ENCODE data around the gene FBXL12.
"Not testable (repeated sequence)": the region's sequence is repeated elsewhere in the genome, so short reads cannot be mapped to it uniquely, and the experiment has no call there.

Gene FBXL12

DNA sequence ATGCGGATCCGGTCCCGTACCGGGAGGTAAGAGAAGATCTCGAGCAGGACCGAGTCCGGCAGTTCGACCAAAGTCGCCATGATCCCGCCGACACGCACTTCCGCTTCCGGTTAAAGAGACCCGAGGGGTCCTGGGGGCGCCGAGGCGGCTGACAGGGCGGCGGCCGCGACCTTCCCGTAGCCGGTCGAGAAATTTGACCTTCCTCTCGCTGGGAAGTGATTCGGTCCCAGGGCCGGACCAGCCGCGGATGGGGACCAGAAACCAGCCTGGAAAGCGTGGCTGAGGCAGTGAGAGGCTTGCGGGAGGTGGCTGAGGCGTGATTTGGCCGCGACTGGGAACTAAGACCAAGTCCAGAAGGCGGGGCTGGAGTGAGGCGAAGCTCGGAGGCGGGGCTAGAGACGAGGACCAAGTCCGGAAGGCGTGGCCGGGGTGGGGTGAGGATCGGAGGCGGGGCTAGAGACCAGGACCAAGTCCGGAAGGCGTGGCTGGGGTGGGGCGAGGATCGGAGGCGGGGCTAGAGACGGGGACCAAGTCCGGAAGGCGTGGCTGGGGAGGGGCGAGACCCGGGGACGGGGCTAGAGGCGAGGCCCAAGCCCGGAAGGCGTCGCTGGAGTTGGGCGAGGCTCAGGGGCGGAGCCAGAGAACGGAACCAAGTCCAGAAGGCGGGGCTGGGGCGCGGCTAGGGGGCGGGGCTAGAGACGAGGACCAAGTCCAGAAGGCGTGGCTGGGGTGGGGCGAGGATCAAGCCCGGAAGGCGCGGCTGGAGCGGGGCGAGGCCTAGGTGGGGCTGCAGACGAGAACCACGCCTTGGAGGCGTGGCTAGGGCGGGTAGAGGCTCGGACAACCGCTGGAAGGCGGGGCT, at the start of gene FBXL12:
TSS of gene FBXL12 (minus strand) at position 346 of the 862 bp plus-strand sequence. CDS start at position 80, 266 bp downstream.
- DNase-seq = peak; percentile 100

DNA sequence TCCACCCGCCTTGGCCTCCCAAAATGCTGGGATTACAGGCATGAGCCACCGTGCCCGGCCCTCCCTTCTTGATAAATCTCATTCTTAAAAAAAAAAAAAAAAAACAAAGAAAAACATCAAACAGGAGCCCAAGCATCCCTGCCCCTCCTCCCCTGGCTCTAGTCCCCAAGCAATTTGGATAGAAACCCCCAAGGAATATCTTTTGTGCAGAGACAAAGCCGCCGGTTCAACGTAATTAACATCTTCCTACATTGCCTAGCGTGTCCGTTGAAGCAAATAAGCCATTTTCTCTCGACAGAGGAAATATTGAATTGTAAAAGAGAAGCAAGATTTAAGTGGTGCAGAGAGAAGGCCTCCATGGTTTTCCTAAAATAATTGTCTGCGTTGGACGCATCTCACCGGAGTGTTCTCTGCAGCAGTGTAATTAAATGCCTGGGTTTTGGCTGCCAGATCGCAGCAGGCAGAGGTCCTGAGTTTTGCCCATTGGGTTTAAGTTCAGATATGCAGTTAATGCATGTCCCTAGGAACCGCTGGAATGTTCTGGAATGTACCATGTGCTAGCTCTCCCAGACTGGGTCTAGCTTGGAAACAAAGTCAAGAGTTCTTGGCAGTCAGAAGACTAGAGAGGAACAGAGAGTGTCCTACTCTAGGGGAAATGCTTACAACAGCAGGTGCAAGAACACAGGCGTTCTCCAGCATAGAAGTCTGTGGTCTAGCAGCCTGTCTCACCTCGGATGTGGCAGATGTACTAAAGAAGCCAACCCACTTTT, 47.0 kb upstream of the FBXL12 start:
- no peak for DNase-seq

DNA sequence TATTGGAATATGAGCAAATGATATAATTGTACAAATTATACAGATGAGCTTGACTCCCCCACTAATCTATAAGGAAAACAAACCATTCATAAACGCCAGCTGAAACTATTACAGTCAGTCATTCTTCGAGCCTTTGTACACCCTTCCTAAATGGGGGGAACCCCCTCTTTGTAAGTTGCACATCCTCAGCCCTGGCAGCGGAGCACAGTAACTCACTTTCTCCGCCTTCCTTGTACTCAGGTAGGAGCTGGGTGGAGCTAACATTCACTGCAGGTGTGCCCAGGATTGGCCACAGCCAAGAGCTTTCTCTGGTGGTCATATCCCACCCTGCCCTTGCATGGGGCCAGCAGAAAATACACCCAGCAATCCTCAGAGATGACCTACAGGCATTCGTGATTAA, 44.9 kb upstream of the FBXL12 start:
- peak in 1 of 2 experiments; percentile 18 for DNase-seq

DNA sequence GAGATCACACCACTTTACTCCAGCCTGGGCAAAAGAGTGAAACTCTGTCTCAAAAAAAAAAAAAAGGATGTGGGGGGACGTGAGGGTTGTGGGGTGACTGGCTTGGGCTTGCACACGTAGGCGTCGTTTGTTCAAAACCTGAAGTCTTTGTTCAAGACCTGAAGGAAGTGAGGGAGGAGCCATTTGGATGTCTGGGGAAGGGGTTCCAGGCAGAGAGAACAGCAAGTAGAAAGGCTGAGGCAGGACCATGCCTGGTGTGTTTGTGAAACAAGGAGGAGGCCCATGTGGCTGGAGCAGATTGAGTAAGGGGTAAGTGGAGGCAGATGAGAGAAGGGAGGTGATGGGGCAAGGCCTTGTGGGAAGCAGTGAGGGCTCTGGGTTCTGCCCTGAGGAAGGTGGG, 44.1 kb upstream of the FBXL12 start:
- DNase-seq = peak in 1 of 2 experiments; percentile 21

- no peak for DNase-seq
Measured at GRCh38 chr19:9861503-9861902, 42.6 kb upstream of the FBXL12 start.

DNA sequence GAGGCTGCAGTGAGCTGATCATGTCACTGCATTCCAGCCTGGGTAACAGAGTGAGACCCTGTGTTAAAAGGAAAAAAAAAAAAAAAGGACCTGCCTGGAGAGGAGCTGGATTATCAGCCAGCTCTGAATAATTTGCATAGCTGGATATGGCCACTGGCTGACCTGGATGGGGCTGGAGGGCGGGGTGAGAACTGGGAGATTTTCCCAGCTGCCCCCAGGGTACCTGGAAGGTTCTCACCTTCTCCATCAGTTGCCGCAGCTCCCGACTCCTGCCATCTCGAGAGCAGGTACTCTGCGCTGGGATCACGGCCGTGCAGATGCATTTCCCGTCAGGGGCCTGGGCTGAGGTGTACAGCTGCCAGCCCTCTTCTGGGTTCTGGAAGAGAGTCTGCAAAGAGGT, 41.5 kb upstream of the FBXL12 start:
- no peak for DNase-seq

- no peak for DNase-seq
Measured at GRCh38 chr19:9858766-9859165, 39.9 kb upstream of the FBXL12 start.

DNA sequence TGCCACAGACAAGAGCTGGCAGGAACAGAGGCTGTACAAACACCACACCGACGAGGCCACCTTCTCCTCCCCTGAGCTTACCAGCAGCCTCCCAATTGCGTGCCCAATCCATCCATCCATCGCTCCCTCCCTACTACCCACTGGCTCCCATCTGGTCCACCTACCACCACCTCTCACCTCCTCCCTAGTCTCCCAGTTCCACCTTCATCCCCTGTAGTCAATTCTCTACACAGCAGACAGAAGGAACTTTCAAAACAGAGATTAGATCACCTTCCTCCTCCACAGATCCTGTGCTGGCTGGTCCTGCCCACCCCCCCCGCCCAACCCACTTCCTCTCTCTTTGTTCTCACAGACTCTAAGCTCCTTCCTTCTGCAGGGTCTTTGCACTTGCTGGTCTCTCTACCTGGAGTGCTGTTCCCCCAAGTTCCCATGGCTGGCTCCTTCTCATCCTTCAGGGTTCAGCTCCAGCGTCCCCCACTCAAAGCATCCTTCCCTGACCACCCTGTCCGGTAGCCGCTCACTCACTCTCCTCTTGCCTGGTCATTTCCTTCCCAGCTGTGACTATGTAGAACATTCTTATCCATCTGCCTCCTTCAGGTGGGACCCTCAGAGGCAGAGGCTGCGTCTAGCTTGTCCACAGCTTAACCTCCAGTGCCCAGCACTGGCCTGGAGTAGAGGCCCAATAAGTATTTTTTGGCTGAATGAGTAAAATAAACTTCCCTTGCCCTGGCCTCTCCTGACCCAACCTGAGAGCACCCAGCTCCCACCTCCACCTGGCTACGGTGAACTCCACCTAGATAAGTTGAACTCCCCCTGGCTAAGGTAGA, 39.3 kb upstream of the FBXL12 start:
- no peak for DNase-seq

GRCh38 chr19:9857076-9857721, 38.3 kb upstream of the FBXL12 start:
- DNase-seq = no peak

GRCh38 chr19:9856609-9857008, 37.7 kb upstream of the FBXL12 start:
- no peak for DNase-seq

DNA sequence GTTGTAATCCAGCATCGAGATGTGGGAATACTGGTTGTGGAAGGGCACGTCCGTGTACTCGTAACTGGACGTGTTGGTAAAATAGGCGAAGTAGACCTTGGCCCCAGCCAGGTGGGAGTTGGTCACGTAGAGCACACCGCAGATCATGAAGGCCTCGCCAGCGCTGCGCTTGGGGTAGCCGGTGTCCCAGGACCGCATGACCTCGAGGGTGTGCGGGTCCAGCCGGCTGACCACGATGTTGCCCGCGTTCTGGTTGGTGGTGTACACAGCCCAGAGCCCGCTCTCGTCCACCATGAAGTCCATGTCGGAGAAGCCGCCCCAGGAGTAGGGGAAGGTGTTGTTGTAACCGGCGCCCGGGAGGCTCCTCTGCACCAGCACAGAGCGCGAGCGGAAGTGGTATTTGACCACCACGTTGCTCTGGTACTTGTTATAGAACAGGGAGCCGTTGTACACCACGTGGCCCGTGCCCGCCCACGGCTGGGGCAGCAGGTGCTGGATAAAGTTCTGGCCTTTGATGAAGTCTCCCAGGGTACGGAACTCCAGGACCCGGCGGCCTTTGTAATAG, 35.5 kb upstream of the FBXL12 start:
- DNase-seq = no peak

DNA sequence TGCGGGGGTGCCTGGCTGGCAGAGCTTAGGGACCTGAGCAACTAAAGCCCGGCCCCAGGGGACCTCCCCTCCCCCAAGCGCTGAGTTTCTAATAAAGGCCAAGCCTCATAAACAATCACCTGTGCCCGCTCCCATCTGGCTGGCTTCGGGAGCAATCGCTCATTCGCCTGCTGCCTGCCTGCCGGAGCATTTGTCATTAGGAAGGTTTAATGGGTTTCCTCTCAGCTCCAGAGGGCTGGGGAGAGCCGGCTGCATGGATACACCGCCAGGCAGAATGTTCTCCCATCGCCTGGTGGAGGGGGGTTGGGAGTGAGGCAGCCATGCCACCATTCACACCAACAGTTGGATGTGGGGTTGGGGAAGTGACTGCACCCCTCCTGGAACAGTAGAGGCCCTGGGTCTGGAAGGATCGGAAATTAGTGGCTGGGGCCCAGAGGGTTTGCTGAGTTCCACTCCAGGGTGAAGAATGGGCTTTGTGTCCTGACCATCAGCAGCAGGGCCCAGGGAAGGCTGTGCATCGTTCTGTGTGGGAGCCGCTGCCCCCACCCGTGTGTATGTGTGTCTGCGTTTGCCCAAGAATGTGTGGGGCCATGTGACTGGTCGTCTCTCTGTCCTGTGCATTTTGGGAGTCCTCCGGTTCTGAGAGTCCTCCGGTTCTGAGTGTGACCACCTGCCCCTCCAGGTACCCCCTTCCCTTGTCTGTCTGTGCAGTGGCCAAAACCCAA, 31.5 kb upstream of the FBXL12 start:
- DNase-seq = no peak

DNA sequence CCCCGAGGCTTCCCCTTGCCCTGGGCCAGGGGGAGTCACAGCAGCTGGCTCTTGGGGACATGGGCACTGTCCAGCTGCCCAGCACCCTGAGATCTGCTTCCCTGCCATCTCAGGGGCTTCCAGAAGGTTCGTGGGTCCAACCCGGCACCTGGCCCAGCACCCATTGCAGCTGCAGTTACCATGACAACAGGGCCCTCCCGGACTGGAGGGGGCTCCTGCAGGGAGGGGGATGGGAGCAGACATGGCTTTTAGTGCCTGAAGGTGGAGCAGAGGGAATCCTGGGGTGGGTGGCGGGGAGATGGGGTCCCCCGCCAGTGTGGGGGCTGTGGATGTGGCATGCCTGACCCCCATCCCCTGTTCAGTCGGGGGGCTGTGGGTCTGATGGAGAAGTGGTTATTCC, 30.9 kb upstream of the FBXL12 start:
- no peak for DNase-seq

DNA sequence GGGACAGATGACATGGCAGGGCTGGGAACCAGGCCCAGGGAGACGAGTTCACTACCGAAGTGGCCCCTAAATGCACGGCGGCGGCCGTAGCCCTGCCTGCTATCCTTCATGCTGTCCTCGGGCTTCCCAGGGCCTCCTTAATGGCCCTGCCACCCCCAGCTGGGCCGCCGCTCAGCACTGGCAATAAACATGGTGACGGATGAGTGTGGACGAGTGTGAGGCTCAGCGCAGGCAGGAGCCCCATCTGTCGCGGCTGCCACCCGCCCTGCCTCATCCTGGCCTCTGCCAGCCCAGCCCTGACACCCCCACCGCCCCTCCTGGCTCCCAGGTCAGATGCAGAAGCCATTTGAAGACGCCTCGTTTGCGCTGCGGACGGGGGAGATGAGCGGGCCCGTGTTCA, 29.9 kb upstream of the FBXL12 start:
- DNase-seq = no peak

GRCh38 chr19:9848060-9848459, 29.2 kb upstream of the FBXL12 start:
- DNase-seq = peak; percentile 38 to 39

- peak; percentile 60 to 62 for DNase-seq
Measured at GRCh38 chr19:9847087-9847671, 28.3 kb upstream of the FBXL12 start.

GRCh38 chr19:9843626-9844273, 24.9 kb upstream of the FBXL12 start:
- not testable (repeated sequence) for DNase-seq

DNA sequence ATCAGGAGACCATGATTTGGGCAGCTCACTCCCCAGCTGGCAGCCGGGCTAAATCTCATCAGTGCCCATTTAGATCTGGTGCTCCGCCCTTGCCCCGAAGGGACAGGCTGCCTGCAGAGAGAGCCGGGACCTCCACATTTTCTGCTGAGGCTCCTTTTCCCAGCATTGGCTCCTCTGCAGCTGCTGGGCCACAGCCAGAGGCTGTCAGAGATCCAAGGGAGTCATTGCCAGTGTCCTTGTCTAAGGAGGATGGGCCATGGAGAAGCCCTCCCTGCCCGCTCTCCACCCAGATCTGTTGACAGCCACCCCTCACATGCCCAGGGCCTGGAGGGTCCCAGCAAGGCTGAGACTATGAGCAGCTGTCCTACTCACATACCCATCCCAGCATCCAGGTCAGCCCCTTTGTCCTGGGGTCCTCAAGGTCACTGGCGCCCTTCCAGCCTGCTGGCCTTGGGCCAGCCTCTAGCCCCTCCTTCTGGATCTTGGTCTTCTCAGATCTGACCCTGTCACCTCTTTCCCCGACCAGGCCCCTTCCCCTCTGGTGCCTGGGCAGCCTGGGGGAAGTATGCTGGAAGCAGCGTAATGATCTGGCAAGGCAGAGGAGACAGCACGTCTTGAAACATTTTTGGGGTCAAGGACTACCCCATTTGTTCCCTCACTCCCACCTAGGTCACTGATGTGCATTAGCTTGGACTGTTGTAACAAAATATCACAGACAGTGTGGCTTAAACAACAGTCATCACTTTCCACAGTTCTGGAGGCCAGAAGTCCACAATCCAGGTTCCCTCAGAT, 24.2 kb upstream of the FBXL12 start:
- DNase-seq = no peak

DNA sequence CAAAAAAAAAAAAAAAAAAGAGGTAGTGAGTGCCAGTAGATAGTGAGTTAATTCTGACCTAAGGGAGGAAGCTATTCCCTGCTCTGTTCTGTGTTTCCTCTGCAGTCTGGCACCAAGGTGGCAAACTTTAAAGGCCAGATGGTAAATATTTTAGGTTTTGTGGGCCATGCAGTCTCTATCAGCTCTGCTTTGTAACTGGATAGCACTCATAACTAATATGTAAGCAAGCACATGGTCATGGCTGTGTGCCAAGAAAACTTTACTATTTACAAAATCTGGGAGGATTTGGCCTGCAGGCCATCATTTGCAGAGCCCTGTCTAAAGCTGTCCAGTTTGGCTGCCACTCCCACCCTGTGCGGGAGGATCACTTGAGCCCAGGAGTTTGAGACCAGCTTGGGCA, 20.5 kb upstream of the FBXL12 start:
- no peak for DNase-seq

DNA sequence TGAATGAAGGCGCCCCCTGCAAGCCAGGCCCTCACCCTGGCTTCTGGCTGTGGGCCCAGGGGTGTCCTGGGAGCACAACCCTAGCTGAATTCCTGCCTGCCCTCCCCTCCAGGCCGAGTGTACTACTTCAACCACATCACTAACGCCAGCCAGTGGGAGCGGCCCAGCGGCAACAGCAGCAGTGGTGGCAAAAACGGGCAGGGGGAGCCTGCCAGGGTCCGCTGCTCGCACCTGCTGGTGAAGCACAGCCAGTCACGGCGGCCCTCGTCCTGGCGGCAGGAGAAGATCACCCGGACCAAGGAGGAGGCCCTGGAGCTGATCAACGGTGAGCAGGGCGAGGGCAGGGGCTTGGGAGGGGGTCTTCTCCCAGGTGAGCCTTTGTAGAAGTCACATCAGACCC, 19.4 kb upstream of the FBXL12 start:
- no peak for DNase-seq
